ENCODE measurements around the gene ZMYND8. TPM values are rescaled to one million over a fixed set of nuclear protein-coding genes. Genes with fewer than 3 reads are reported as not detected.

The ZMYND8 gene
- total RNA-seq, 1 donor from 2014 or later = 37.9 TPM

DNA sequence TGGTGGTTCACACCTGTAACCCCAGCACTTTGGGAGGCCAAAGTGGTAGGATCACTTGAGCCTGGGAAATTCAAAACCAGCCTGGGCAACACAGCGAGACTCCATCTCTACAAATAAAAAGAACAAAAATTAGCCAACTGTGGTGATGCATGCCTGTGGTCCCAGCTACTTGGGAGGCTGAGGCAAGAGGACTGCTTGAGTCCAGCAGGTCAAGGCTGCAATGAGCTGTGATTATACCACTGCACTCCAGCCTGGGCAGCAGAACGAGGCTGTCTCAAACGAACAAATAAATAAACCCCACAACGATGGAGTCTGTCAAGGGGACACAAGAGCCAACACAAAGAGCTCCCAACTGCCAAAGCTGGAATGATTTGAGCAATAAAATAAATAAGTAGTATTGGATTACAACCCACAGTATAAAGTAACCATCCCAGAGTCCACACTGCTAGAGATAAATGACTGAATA, 13.5 kb downstream of the ZMYND8 start:
- TF ChIP-seq, protein P1, sequence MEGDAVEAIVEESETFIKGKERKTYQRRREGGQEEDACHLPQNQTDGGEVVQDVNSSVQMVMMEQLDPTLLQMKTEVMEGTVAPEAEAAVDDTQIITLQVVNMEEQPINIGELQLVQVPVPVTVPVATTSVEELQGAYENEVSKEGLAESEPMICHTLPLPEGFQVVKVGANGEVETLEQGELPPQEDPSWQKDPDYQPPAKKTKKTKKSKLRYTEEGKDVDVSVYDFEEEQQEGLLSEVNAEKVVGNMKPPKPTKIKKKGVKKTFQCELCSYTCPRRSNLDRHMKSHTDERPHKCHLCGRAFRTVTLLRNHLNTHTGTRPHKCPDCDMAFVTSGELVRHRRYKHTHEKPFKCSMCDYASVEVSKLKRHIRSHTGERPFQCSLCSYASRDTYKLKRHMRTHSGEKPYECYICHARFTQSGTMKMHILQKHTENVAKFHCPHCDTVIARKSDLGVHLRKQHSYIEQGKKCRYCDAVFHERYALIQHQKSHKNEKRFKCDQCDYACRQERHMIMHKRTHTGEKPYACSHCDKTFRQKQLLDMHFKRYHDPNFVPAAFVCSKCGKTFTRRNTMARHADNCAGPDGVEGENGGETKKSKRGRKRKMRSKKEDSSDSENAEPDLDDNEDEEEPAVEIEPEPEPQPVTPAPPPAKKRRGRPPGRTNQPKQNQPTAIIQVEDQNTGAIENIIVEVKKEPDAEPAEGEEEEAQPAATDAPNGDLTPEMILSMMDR (IDR thresholded peaks at IDR 0.05; ENCODE audit: borderline replicate concordance) = no peak
- peaks cover 20% of the 10 kb centered on the region for H3K36me3 ChIP-seq
- H3K27me3 ChIP-seq (ENCODE audit: low read depth) = no peaks in the 10 kb centered on the region
- no peaks in the 10 kb centered on the region for H3K9me3 ChIP-seq (replicated peaks)
- H3K27ac ChIP-seq (replicated peaks) = peak overlapping the region; percentile 37
- H3K4me1 ChIP-seq = peaks cover 62% of the 10 kb centered on the region
- no peak overlapping the region for H3K4me3 ChIP-seq
- DNase-seq = no peak
- intact Hi-C loops (cut with micrococcal nuclease) = no loop called here

DNA sequence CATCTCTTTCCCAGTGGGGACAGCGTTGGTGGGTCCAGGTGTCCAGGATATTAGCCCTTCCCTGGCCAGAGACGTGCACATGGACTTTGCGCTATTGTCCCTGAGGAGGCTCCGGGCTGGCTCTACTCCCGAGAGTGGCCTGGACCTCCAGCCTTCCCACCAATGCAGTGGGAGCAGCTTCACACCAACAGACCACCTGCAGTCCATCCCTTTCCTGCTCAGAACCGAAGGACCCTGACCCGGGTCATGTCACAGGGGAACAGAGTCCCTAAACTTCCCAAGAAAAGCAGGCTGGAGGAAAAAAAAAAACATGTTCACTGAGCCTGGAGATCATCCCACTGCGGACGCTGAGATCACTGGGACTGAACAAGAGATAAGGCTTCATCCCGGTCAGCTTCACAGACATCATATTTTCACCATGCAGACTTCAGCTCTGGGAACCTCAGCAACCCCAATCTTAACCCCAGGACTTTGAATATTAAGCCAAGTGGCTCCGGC, 18.3 kb downstream of the ZMYND8 start:
- no peaks in the 10 kb centered on the region for H3K27me3 ChIP-seq (ENCODE audit: low read depth)
- H3K27ac ChIP-seq (replicated peaks) = peak overlapping the region; percentile 81
- DNase-seq = peak; percentile 57

GRCh38 chr20:47337413-47337812, 19.1 kb downstream of the ZMYND8 start:
- TF ChIP-seq, protein P1 (IDR thresholded peaks at IDR 0.05; ENCODE audit: borderline replicate concordance) = no peak
- peak overlapping the region; percentile 81 for H3K27ac ChIP-seq (replicated peaks)
- no peaks in the 10 kb centered on the region for H3K27me3 ChIP-seq (ENCODE audit: low read depth)
- H3K36me3 ChIP-seq = no peaks in the 10 kb centered on the region
- peaks cover 86% of the 10 kb centered on the region for H3K4me1 ChIP-seq
- H3K9me3 ChIP-seq (replicated peaks) = no peaks in the 10 kb centered on the region
- intact Hi-C loops (cut with micrococcal nuclease) = no loop called here
- DNase-seq = no peak
- no peak overlapping the region for H3K4me3 ChIP-seq

More for the DNA sequence above, 18.3 kb downstream of the ZMYND8 start:
- TF ChIP-seq, protein P1 (IDR thresholded peaks at IDR 0.05; ENCODE audit: borderline replicate concordance) = no peak
- Histone ChIP-seq H3K4me1 (peaks cover 83% of the 10 kb centered on the region), H3K4me3 (peak overlapping the region; percentile 1), H3K9me3 (replicated peaks) (no peaks in the 10 kb centered on the region), H3K36me3 (no peaks in the 10 kb centered on the region)
- intact Hi-C loops (cut with micrococcal nuclease) = no loop called here

DNA sequence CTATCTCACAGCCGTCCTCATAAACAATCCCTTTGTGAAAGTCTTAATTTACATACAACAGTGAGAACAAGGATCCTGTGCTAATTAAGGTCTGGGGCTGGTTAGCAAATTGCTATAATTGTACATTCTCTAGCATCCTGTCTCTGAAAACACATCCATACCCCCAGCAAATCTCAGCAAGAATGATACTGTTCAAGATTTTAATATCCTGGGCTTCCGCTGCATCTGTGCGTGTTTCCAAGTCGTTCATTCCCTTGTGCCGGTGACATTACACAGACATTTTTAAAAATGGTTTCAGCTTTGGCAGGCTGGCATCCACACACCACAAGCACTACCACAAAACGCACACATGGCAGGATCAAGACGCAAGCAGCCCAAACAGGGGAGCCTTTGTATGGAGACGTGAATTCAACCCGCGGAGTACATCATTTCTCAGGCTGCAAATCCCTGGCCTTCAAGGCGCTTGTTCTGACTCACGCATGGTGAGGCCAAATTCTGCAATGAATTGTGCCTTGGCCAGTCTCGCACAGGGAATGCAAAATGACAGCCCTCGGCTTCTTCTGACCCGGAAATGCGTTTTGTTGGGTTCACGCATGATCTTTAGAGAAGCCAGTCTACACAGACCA, 20.3 kb downstream of the ZMYND8 start:
- H3K27ac ChIP-seq (replicated peaks) = peak overlapping the region; percentile 81
- intact Hi-C loops (cut with micrococcal nuclease) = no loop called here
- no peaks in the 10 kb centered on the region for H3K27me3 ChIP-seq (ENCODE audit: low read depth)

DNA sequence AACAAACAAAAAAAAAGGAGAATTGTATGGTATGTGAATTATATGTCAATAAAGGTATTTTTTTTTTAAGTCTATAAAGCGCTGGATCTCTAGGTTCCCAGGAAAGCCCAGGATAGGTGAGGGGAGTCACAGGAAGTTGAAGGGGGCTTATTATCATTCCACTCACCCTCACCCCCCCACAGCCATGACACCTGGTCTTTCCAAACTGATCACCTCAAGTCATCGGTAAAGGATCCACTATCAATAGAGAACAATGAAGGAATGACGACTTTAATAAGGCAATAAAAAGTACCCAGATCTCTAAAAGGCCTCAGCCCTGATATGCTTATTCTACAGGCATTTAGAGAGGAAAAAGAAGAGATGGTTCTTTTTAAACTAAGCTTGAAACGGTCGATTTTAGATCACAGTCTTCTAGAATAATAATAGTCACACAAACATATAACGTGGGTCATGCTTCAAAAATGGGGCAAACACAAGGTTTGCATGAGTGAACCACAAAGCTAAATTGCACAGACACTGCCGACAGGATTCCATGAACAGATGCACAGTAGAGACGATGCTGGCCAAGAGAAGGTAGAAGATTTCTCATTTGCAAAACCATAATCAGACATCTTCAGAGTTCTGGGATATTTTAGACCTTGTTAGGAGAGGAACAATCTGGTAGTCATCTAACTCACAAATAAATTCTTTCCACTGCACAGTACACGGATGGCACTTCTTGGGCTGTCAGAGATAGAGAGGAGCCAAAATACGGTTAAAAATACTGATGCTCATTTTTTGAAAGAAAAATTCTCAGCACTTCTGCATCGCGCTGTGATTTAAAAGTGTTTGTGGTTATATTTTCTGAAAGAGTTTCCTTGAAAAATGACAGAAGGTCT, 21.0 kb downstream of the ZMYND8 start:
- Histone ChIP-seq H3K27me3 (ENCODE audit: low read depth) (no peaks in the 10 kb centered on the region), H3K4me1 (peaks cover 97% of the 10 kb centered on the region), H3K36me3 (no peaks in the 10 kb centered on the region), H3K27ac (replicated peaks) (peak overlapping the region; percentile 81), H3K4me3 (peak overlapping the region; percentile 3), H3K9me3 (replicated peaks) (no peaks in the 10 kb centered on the region)
- no peak for DNase-seq
- TF ChIP-seq, protein P1 (IDR thresholded peaks at IDR 0.05; ENCODE audit: borderline replicate concordance) = no peak
- intact Hi-C loops (cut with micrococcal nuclease) = no loop called here

More for the DNA sequence above, 20.3 kb downstream of the ZMYND8 start:
- TF ChIP-seq, protein P1 (IDR thresholded peaks at IDR 0.05; ENCODE audit: borderline replicate concordance) = no peak
- Histone ChIP-seq H3K4me3 (peak overlapping the region; percentile 3), H3K36me3 (no peaks in the 10 kb centered on the region), H3K4me1 (peaks cover 94% of the 10 kb centered on the region), H3K9me3 (replicated peaks) (no peaks in the 10 kb centered on the region)
- DNase-seq = peak; percentile 53

Measured in left ventricle myocardium inferior (tissue), 1 donor.